ENCODE results near the gene MBOAT1.

DNA sequence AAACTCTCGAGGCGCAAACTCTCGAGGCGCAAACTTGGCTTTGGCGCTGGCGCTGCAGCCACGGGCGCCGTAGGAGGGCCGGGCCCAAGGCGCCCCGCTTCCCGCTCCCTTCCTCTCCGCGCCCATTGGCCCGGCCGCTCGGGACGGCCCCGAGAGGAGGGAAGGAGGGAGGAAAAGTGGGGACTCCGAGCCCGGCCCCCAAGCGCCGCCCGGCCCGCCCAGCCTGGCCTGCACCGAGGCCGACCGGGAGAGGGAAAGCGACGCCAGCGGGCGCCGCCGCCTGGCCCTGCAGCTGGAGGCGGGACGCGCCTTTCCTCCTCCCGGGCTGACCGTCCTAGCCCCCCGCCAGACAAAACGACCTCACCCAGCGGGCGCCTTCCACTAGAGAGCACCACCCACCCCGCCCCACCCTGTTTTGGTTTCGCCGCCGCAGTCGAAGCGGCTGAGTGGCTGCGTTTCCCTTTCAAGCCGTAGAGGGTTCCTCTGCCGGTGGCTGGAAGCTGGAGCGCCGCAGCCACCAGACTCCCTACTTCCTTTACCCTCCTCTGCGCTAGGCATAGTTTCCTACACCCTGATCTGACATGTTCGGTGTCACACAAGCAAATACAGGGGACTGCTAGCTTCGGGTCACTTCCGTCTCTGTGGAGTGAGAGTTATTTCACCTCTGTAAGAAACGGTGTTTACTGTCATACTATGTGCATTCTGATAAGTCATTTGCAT lies at the start of gene MBOAT1:
- TF ChIP-seq, protein P1, sequence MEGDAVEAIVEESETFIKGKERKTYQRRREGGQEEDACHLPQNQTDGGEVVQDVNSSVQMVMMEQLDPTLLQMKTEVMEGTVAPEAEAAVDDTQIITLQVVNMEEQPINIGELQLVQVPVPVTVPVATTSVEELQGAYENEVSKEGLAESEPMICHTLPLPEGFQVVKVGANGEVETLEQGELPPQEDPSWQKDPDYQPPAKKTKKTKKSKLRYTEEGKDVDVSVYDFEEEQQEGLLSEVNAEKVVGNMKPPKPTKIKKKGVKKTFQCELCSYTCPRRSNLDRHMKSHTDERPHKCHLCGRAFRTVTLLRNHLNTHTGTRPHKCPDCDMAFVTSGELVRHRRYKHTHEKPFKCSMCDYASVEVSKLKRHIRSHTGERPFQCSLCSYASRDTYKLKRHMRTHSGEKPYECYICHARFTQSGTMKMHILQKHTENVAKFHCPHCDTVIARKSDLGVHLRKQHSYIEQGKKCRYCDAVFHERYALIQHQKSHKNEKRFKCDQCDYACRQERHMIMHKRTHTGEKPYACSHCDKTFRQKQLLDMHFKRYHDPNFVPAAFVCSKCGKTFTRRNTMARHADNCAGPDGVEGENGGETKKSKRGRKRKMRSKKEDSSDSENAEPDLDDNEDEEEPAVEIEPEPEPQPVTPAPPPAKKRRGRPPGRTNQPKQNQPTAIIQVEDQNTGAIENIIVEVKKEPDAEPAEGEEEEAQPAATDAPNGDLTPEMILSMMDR (IDR thresholded peaks at IDR 0.05; ENCODE audit: insufficient read depth, low read length): no peak
- TF ChIP-seq, protein P2, sequence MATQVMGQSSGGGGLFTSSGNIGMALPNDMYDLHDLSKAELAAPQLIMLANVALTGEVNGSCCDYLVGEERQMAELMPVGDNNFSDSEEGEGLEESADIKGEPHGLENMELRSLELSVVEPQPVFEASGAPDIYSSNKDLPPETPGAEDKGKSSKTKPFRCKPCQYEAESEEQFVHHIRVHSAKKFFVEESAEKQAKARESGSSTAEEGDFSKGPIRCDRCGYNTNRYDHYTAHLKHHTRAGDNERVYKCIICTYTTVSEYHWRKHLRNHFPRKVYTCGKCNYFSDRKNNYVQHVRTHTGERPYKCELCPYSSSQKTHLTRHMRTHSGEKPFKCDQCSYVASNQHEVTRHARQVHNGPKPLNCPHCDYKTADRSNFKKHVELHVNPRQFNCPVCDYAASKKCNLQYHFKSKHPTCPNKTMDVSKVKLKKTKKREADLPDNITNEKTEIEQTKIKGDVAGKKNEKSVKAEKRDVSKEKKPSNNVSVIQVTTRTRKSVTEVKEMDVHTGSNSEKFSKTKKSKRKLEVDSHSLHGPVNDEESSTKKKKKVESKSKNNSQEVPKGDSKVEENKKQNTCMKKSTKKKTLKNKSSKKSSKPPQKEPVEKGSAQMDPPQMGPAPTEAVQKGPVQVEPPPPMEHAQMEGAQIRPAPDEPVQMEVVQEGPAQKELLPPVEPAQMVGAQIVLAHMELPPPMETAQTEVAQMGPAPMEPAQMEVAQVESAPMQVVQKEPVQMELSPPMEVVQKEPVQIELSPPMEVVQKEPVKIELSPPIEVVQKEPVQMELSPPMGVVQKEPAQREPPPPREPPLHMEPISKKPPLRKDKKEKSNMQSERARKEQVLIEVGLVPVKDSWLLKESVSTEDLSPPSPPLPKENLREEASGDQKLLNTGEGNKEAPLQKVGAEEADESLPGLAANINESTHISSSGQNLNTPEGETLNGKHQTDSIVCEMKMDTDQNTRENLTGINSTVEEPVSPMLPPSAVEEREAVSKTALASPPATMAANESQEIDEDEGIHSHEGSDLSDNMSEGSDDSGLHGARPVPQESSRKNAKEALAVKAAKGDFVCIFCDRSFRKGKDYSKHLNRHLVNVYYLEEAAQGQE (IDR thresholded peaks at IDR 0.05; ENCODE audit: insufficient replicate concordance, low read depth): no peak

Measured in HL-60 (cell line).